IMR-90 (cell line): Measurements from ENCODE around the gene ZNF268.

Source experiments
- CTCF ChIP-seq: conservative IDR thresholded peaks from 2 replicates; pipeline ENCODE4 v1.5.1; 2012; ENCODE audit warnings: mild to moderate bottlenecking, low read depth, low read length, improper control_type of control experiment
- MAFK ChIP-seq: IDR thresholded peaks from 2 replicates; pipeline ENCODE4 v1.6.1; 2012; ENCODE audit warnings: low read depth, low read length, improper control_type of control experiment
- MAZ ChIP-seq: IDR thresholded peaks from 2 replicates; pipeline ENCODE4 v1.6.1; 2012; ENCODE audit warnings: low read depth, mild to moderate bottlenecking, low read length, improper control_type of control experiment, moderate library complexity, borderline replicate concordance
- MXI1 ChIP-seq: IDR thresholded peaks from 2 replicates; pipeline ENCODE4 v1.6.1; 2012; ENCODE audit warnings: low read depth, mild to moderate bottlenecking, low read length, moderate library complexity, borderline replicate concordance
- NFE2L2 ChIP-seq: fragments of 150-350 bp; IDR thresholded peaks from 2 replicates; pipeline ENCODE4 v1.6.1; 2016; ENCODE audit warnings: low read depth, mild to moderate bottlenecking, low read length
- POLR2A ChIP-seq: IDR thresholded peaks from 2 replicates; pipeline ENCODE4 v1.6.1; 2012; ENCODE audit warnings: mild to moderate bottlenecking, low read depth, low read length
- RAD21 ChIP-seq: IDR thresholded peaks from 2 replicates; pipeline ENCODE4 v1.6.1; 2012; ENCODE audit warnings: low read length, improper control_type of control experiment
- RCOR1 ChIP-seq: IDR thresholded peaks from 2 replicates; pipeline ENCODE4 v1.6.1; 2012; ENCODE audit warnings: mild to moderate bottlenecking, low read length, improper control_type of control experiment; ENCODE audit not compliant: insufficient replicate concordance
- SMC3 ChIP-seq: fragments of 150-350 bp; IDR thresholded peaks from 2 replicates; pipeline ENCODE4 v1.6.1; 2016; ENCODE audit warnings: low read depth, mild to moderate bottlenecking, antibody characterized with exemption, low read length, moderate library complexity
- TF ChIP-seq, protein P1 (sequence below): fragments of 150-350 bp; IDR thresholded peaks from 2 replicates; pipeline ENCODE4 v1.6.1; 2017; ENCODE audit warnings: mild to moderate bottlenecking, antibody characterized with exemption, low read length, low read depth

- no peak for TF ChIP-seq MXI1
- TF ChIP-seq RAD21: no peak
- TF ChIP-seq, protein P1, sequence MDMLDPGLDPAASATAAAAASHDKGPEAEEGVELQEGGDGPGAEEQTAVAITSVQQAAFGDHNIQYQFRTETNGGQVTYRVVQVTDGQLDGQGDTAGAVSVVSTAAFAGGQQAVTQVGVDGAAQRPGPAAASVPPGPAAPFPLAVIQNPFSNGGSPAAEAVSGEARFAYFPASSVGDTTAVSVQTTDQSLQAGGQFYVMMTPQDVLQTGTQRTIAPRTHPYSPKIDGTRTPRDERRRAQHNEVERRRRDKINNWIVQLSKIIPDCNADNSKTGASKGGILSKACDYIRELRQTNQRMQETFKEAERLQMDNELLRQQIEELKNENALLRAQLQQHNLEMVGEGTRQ: no peak
- no peak for TF ChIP-seq RCOR1
- no peak for TF ChIP-seq CTCF
- no peak for TF ChIP-seq POLR2A
- no peak for TF ChIP-seq NFE2L2
- TF ChIP-seq MAZ: no peak
- no peak for TF ChIP-seq MAFK
- no peak for TF ChIP-seq SMC3
Observed at GRCh38 chr12:133225527-133225926, 44.2 kb downstream of the ZNF268 start.
